Osteoblast (primary cell): ENCODE data around the gene SMPDL3B. TPM values are rescaled to one million over a fixed set of nuclear protein-coding genes. Genes with fewer than 3 reads are reported as not detected.

ENCODE experiments used
- DNase-seq: peaks from one replicate; pipeline ENCODE4 v3.0.0; 2011; ENCODE audit warnings: low spot score, mixed read lengths; ENCODE audit not compliant: insufficient read length; ENCODE audit errors: missing footprints
- H2AFZ ChIP-seq: 2 replicates; pipeline ENCODE4 v1.6.0; 2011; ENCODE audit warnings: mild to moderate bottlenecking, low read length
- H3K27ac ChIP-seq: 2 replicates; pipeline ENCODE4 v1.5.1; 2011; ENCODE audit warnings: mild to moderate bottlenecking, low read depth, low read length, moderate library complexity
- H3K27me3 ChIP-seq: 2 replicates; pipeline ENCODE4 v1.6.0; 2012; ENCODE audit warnings: mild to moderate bottlenecking, control low read depth, inconsistent platforms, low read length, moderate library complexity; ENCODE audit not compliant: insufficient read depth
- H3K36me3 ChIP-seq: 2 replicates; pipeline ENCODE4 v1.5.1; 2011; ENCODE audit warnings: mild to moderate bottlenecking, low read length, control low read depth, moderate library complexity; ENCODE audit not compliant: insufficient read depth
- H3K4me1 ChIP-seq: 2 replicates; pipeline ENCODE4 v1.5.1; 2011; ENCODE audit warnings: mild to moderate bottlenecking, low read length, control low read depth, moderate library complexity; ENCODE audit not compliant: insufficient read depth
- H3K4me2 ChIP-seq: 2 replicates; pipeline ENCODE4 v1.6.0; 2011; ENCODE audit warnings: mild to moderate bottlenecking, low read length; ENCODE audit not compliant: insufficient read depth
- H3K4me3 ChIP-seq: fragments of 200-600 bp; sonication (generic); 3 replicates; pipeline ENCODE4 v1.5.1; 2012; ENCODE audit warnings: mild to moderate bottlenecking, low read length, inconsistent platforms; ENCODE audit not compliant: insufficient read depth
- H3K79me2 ChIP-seq: 2 replicates; pipeline ENCODE4 v1.6.0; 2012; ENCODE audit warnings: mild to moderate bottlenecking, low read length, control low read depth, inconsistent platforms; ENCODE audit not compliant: insufficient read depth
- H3K9me3 ChIP-seq: 2 replicates; pipeline ENCODE4 v1.5.1; 2011; ENCODE audit warnings: low read depth, low read length, control low read depth
- H4K20me1 ChIP-seq: 2 replicates; pipeline ENCODE4 v1.6.0; 2012; ENCODE audit warnings: mild to moderate bottlenecking, low read length, control low read depth; ENCODE audit not compliant: insufficient read depth
- total RNA-seq: library from RNA; depleted of rRNA; stranded (reverse); fragments of >200 nt; gene quantifications from 2 replicates; pipeline ENCODE4 v1.2.3, GENCODE V29; 2012
- TF ChIP-seq, protein P1 (sequence below): IDR thresholded peaks from 2 replicates; pipeline ENCODE4 v1.5.1; 2011; ENCODE audit warnings: mild to moderate bottlenecking, low read depth, low read length, moderate library complexity; ENCODE audit errors: extremely low read depth

SMPDL3B gene
- total RNA-seq, 1 donor = under 0.01 TPM

DNA sequence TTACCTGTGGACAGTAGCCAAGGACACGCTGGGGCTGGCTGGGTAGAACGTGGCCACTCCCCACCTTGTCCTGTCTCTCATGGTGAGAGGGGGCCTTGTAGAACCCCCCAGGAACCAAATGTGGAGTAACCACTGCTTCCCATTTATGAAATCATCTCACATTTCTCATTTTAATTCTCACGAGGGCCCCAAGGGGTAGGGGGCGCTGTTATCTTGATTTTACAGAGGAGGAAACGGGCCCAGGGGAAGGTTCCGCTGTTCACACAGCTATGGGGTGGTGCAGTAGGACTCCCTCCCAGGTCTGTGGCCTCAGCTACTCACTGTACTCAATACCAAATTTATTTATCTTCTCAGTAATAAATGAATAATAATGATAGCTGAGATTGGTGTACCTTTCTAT, 5.5 kb downstream of the SMPDL3B start:
- Histone ChIP-seq H3K4me1 (peaks cover 4% of the 10 kb centered on the region), H3K79me2 (no peaks in the 10 kb centered on the region), H3K27me3 (peaks cover 10% of the 10 kb centered on the region), H3K36me3 (no peaks in the 10 kb centered on the region), H3K27ac (no peak overlapping the region), H3K4me2 (no peak overlapping the region), H2AFZ (peak overlapping the region; percentile 70), H3K4me3 (no peak overlapping the region), H3K9me3 (no peaks in the 10 kb centered on the region), H4K20me1 (no peaks in the 10 kb centered on the region)
- TF ChIP-seq, protein P1, sequence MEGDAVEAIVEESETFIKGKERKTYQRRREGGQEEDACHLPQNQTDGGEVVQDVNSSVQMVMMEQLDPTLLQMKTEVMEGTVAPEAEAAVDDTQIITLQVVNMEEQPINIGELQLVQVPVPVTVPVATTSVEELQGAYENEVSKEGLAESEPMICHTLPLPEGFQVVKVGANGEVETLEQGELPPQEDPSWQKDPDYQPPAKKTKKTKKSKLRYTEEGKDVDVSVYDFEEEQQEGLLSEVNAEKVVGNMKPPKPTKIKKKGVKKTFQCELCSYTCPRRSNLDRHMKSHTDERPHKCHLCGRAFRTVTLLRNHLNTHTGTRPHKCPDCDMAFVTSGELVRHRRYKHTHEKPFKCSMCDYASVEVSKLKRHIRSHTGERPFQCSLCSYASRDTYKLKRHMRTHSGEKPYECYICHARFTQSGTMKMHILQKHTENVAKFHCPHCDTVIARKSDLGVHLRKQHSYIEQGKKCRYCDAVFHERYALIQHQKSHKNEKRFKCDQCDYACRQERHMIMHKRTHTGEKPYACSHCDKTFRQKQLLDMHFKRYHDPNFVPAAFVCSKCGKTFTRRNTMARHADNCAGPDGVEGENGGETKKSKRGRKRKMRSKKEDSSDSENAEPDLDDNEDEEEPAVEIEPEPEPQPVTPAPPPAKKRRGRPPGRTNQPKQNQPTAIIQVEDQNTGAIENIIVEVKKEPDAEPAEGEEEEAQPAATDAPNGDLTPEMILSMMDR = peak; percentile 53
- peak; percentile 68 for DNase-seq

DNA sequence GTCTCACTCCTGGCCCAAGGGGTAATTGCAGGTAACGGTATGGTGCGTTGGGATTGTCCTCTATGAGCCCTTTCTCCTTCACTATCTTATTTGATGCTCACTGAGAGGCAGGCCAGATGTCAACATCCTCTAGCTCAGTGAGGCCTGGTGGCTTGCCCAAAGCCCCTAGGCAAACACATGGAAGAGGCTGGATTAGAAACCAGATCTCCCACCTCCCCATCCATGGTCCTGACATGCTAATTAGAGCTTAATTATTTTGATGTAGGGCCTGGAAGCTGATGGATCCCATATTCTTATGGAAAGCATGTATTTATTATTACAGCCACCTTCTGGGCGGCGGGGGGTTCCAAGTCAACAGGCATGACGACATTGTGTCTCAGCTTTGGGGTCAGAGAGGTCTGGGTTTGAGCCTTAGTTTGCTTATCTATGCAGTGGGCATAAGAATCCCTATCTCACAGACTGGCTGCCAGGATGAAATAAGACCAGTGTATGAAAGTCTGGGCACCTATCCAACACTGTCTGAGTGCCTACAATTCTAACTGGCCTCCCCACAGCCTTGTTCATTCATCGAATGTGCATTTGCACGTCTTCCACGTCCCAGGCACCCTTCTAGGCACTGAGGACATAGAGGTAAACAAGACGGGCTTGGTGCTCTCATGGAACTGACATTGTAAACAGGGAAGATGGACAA, 6.2 kb downstream of the SMPDL3B start:
- no peaks in the 10 kb centered on the region for H3K79me2 ChIP-seq
- DNase-seq = peak; percentile 17
- no peaks in the 10 kb centered on the region for H3K36me3 ChIP-seq
- H4K20me1 ChIP-seq = no peaks in the 10 kb centered on the region
- TF ChIP-seq, protein P1 = no peak
- H3K4me3 ChIP-seq = no peak overlapping the region
- no peak overlapping the region for H3K27ac ChIP-seq
- no peak overlapping the region for H2AFZ ChIP-seq
- H3K27me3 ChIP-seq = peaks cover 4% of the 10 kb centered on the region
- no peaks in the 10 kb centered on the region for H3K9me3 ChIP-seq
- no peak overlapping the region for H3K4me2 ChIP-seq
- peaks cover 4% of the 10 kb centered on the region for H3K4me1 ChIP-seq

DNA sequence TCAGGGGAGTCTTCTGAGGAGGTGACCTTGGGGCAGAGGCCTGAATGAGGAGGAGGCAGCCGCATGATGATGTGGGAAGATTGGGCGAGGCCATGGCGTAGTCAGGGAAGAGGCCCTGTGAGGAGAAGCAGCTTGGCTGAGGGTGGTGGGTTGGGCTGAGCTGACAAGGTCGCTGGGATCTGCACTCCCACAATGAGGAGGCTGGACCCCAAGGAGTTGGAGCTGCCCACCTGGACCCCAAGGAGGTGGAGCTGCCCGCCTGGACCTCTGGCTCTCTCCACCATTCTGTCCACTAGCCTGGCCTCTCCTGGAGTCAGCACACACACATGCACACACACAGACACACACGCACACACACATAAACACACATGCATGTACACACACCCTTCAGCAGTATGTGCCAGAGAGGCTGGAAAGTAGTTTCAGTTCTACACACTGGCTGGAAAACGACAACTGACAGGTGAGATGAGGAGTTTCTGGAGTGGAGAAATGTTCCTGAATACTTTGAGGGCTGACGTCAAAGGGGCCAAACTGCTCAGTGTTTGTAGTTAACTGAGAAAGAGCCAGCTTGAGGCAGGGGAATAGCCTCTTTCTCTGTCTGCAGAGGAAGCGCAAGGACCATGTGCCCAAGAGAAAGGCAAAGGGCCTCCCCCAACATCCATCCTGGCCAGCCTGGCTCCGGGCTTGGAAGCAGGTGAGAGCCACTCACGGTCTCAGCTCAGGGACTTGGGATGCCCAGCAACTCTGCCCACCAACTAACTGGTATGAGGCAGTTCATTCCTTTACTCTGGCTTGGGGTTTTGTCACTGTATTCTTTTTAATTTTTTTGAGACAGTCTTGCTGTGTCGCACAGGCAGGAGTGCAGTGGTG, 7.1 kb downstream of the SMPDL3B start:
- Histone ChIP-seq H4K20me1 (no peaks in the 10 kb centered on the region), H3K27ac (no peak overlapping the region), H3K4me3 (no peak overlapping the region), H3K79me2 (no peaks in the 10 kb centered on the region), H3K36me3 (no peaks in the 10 kb centered on the region), H3K4me2 (no peak overlapping the region), H3K27me3 (peaks cover 4% of the 10 kb centered on the region), H2AFZ (no peak overlapping the region), H3K4me1 (peaks cover 4% of the 10 kb centered on the region), H3K9me3 (no peaks in the 10 kb centered on the region)
- peak; percentile 38 for DNase-seq
- TF ChIP-seq, protein P1 = no peak

DNA sequence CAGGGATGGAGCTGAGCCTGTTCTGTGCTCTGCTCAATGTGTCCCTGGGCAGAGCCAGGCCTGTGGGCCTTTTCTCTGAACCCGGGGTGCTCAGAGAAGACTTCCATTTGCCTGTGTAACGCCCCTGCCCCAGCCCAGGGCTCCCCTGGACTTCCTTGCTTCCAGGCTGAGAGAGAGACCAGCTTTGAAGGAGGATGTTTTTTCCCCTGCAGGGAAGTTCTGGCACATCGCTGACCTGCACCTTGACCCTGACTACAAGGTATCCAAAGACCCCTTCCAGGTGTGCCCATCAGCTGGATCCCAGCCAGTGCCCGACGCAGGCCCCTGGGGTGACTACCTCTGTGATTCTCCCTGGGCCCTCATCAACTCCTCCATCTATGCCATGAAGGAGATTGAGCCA, 10.2 kb downstream of the SMPDL3B start:
- no peak for DNase-seq
- TF ChIP-seq, protein P1 = no peak
- no peaks in the 10 kb centered on the region for H3K36me3 ChIP-seq
- H3K27me3 ChIP-seq = no peaks in the 10 kb centered on the region
- H3K4me1 ChIP-seq = no peaks in the 10 kb centered on the region
- H3K79me2 ChIP-seq = no peaks in the 10 kb centered on the region
- no peaks in the 10 kb centered on the region for H3K9me3 ChIP-seq
- H2AFZ ChIP-seq = no peak overlapping the region
- H3K27ac ChIP-seq = no peak overlapping the region
- no peaks in the 10 kb centered on the region for H4K20me1 ChIP-seq
- no peak overlapping the region for H3K4me3 ChIP-seq
- H3K4me2 ChIP-seq = no peak overlapping the region
